IMR-90 (cell line): ENCODE measurements around the gene CNPY3. TPM values are rescaled to one million over a fixed set of nuclear protein-coding genes. Genes with fewer than 3 reads are reported as not detected.

ENCODE experiments used
- ATAC-seq: fragments of 200-7000 bp; cut with Tn5 transposase; 2 replicates; pipeline ENCODE4 v1.9.1; 2020; ENCODE audit warnings: low read depth, mild to moderate bottlenecking, moderate library complexity
- BruUV-seq: library from RNA; stranded (reverse); fragments of 400-500 nt; replicated peaks from 2 replicates; lab custom pipeline; 2021; lab: Mats Ljungman, UMichigan
- CTCF ChIA-PET: fragments of 300-600 bp; formaldehyde crosslinking; extraction: SDS; loops from one replicate; lab custom pipeline; 2021; ENCODE audit warnings: antibody characterized with exemption; lab: Yijun Ruan, JAX
- POLR2A ChIA-PET: fragments of 300-600 bp; sonication (Branson Sonifier 250); formaldehyde crosslinking; loops from one replicate; lab custom pipeline; 2022; ENCODE audit warnings: antibody characterized with exemption; ENCODE audit not compliant: unreplicated experiment; lab: Charles Lee
- DNase-seq: peaks from one replicate; pipeline ENCODE4 v3.0.0; 2013
- H2AFZ ChIP-seq: replicated peaks from 2 replicates; pipeline ENCODE3; 2013; ENCODE audit warnings: low read length, mild to moderate bottlenecking; ENCODE audit not compliant: poor library complexity
- H2AK5ac ChIP-seq: 2 replicates; pipeline ENCODE4 v1.6.1; 2013; ENCODE audit warnings: low read depth, low read length, inconsistent platforms
- H2AK9ac ChIP-seq: replicated peaks from 2 replicates; pipeline ENCODE3; 2013; ENCODE audit warnings: mild to moderate bottlenecking, low read depth, low read length, moderate library complexity; ENCODE audit not compliant: poor library complexity
- H2BK120ac ChIP-seq: 2 replicates; pipeline ENCODE4 v1.6.1; 2013; ENCODE audit warnings: low read depth, low read length, inconsistent platforms
- H2BK15ac ChIP-seq: 3 replicates; pipeline ENCODE4 v1.6.1; 2013; ENCODE audit warnings: low read depth, low read length, inconsistent platforms
- H2BK20ac ChIP-seq: 2 replicates; pipeline ENCODE4 v1.6.1; 2013; ENCODE audit warnings: low read depth, mild to moderate bottlenecking, inconsistent platforms, low read length, moderate library complexity
- H2BK5ac ChIP-seq: 2 replicates; pipeline ENCODE4 v1.6.1; 2013; ENCODE audit warnings: mild to moderate bottlenecking, low read depth, low read length, inconsistent platforms; ENCODE audit not compliant: poor library complexity, severe bottlenecking
- H3K14ac ChIP-seq: replicated peaks from 2 replicates; pipeline ENCODE4 v1.6.1; 2013; ENCODE audit warnings: low read depth, low read length, inconsistent platforms
- H3K18ac ChIP-seq: 2 replicates; pipeline ENCODE4 v1.6.1; 2013; ENCODE audit warnings: low read depth, low read length, control low read depth
- H3K23ac ChIP-seq: 2 replicates; pipeline ENCODE4 v1.6.1; 2013; ENCODE audit warnings: low read depth, low read length, inconsistent platforms
- H3K27ac ChIP-seq: 2 replicates; pipeline ENCODE4 v1.5.1; 2013; ENCODE audit warnings: mild to moderate bottlenecking, control low read depth, low read length; ENCODE audit not compliant: insufficient read depth
- H3K27me3 ChIP-seq: 2 replicates; pipeline ENCODE4 v1.6.1; 2013; ENCODE audit warnings: low read length; ENCODE audit not compliant: control insufficient read depth, insufficient read depth
- H3K36me3 ChIP-seq: 2 replicates; pipeline ENCODE4 v1.6.1; 2013; ENCODE audit warnings: low read length, mixed read lengths; ENCODE audit not compliant: control insufficient read depth, insufficient read depth
- H3K4ac ChIP-seq: 2 replicates; pipeline ENCODE4 v1.6.1; 2013; ENCODE audit warnings: low read depth, low read length, inconsistent platforms
- H3K4me1 ChIP-seq: 2 replicates; pipeline ENCODE4 v1.6.1; 2013; ENCODE audit warnings: low read length, mixed read lengths; ENCODE audit not compliant: control insufficient read depth, insufficient read depth
- H3K4me2 ChIP-seq: 2 replicates; pipeline ENCODE4 v1.6.1; 2013; ENCODE audit warnings: low read depth, mild to moderate bottlenecking, control low read depth, low read length, moderate library complexity
- H3K4me3 ChIP-seq: 2 replicates; pipeline ENCODE4 v1.5.1; 2013; ENCODE audit warnings: low read depth, mild to moderate bottlenecking, control low read depth, low read length, moderate library complexity; ENCODE audit not compliant: insufficient read depth
- H3K56ac ChIP-seq: 2 replicates; pipeline ENCODE4 v1.6.1; 2013; ENCODE audit warnings: low read length, inconsistent platforms; ENCODE audit not compliant: insufficient read depth; ENCODE audit errors: extremely low read depth
- H3K79me1 ChIP-seq, 2 experiments: 2 replicates each; pipeline ENCODE4 v1.6.1; 2013; ENCODE audit warnings: low read length in 2 of 2, inconsistent platforms in 1 of 2, low read depth in 1 of 2
- H3K9ac ChIP-seq: 2 replicates; pipeline ENCODE4 v1.6.1; 2013; ENCODE audit warnings: low read depth, low read length, control low read depth
- H3K9me1 ChIP-seq: 2 replicates; pipeline ENCODE4 v1.6.1; 2013; ENCODE audit warnings: low read length, inconsistent platforms; ENCODE audit not compliant: insufficient read depth
- H3K9me3 ChIP-seq: 2 replicates; pipeline ENCODE4 v1.6.1; 2013; ENCODE audit warnings: low read length; ENCODE audit not compliant: control insufficient read depth, insufficient read depth
- H4K20me1 ChIP-seq: 2 replicates; pipeline ENCODE4 v1.6.1; 2013; ENCODE audit warnings: low read length, inconsistent platforms; ENCODE audit not compliant: insufficient read depth
- H4K5ac ChIP-seq: 2 replicates; pipeline ENCODE4 v1.6.1; 2013; ENCODE audit warnings: mild to moderate bottlenecking, low read depth, low read length, control low read depth
- H4K8ac ChIP-seq, 2 experiments: 2 replicates each; pipeline ENCODE4 v1.6.1; 2013; ENCODE audit warnings: low read depth in 2 of 2, low read length in 2 of 2, control low read depth in 1 of 2, inconsistent platforms in 1 of 2
- H4K91ac ChIP-seq: 2 replicates; pipeline ENCODE4 v1.6.1; 2013; ENCODE audit warnings: low read depth, low read length, inconsistent platforms; ENCODE audit not compliant: insufficient read depth
- RAD21 ChIP-seq: IDR thresholded peaks from 2 replicates; pipeline ENCODE4 v1.6.1; 2012; ENCODE audit warnings: low read length, improper control_type of control experiment
- RFX5 ChIP-seq: IDR thresholded peaks from 2 replicates; pipeline ENCODE4 v1.8.0; 2012; ENCODE audit warnings: low read depth, mild to moderate bottlenecking, low read length, moderate library complexity
- WGBS, 2 experiments: methylation state at CpG; one replicate each; pipeline versions ENCODE4 v1.1.5 to v1.1.7; 2013; ENCODE audit warnings: missing lambda C conversion rate in 2 of 2; ENCODE audit not compliant: insufficient read length in 1 of 2; ENCODE audit errors: extremely low coverage in 2 of 2; 5-methylcytosine and 5-hydroxymethylcytosine counted together
- dilution Hi-C: fragments of 300-500 bp; cut with HindIII; formaldehyde crosslinking; loops from one replicate; pipeline ENCODE4 v1.14.3; 2018; ENCODE audit warnings: low sequenced_read_pairs; ENCODE audit not compliant: unreplicated experiment
- in situ Hi-C: fragments of 300-500 bp; cut with MboI; formaldehyde crosslinking; loops from 3 replicates; pipeline ENCODE4 v1.14.3; 2019; ENCODE audit warnings: low sequenced_read_pairs, inconsistent platforms, mixed read lengths
- intact Hi-C: fragments of 100-400 bp; cut with micrococcal nuclease; formaldehyde crosslinking; loops from 2 replicates; pipeline ENCODE4 v1.10.0; 2022
- polyA plus RNA-seq, 3 experiments: library from polyadenylated mRNA; depleted of rRNA; stranded (reverse); fragments of >200 nt; gene quantifications; 2 replicates each; pipeline ENCODE4 v1.2.3, GENCODE V29; 2012; ENCODE audit warnings: low replicate concordance in 1 of 3
- total RNA-seq: library from RNA; depleted of rRNA; stranded (reverse); fragments of >200 nt; gene quantifications from 2 replicates; pipeline ENCODE4 v1.2.3, GENCODE V29; 2012

The CNPY3 gene
- total and polyA plus RNA-seq, 2 of the 4 experiments (the other 2 are of a cell fraction): 13.3 to 39.2 TPM

GRCh38 chr6:42923666-42924065 is 5.6 kb upstream of the CNPY3 start:
- Histone ChIP-seq H3K27ac (no peak overlapping the region), H4K8ac (no peak overlapping the region), H4K20me1 (no peaks in the 10 kb centered on the region), H4K91ac (no peak overlapping the region), H2AK5ac (no peak overlapping the region), H3K4me1 (peaks cover 4% of the 10 kb centered on the region; the same call in 1 of the 2 replicates), H2BK15ac (no peak overlapping the region), H3K9me1 (no peaks in the 10 kb centered on the region), H3K4me3 (no peak overlapping the region), H3K27me3 (no peaks in the 10 kb centered on the region), H4K5ac (no peak overlapping the region), H3K23ac (no peak overlapping the region), H2BK120ac (no peak overlapping the region), H2BK5ac (no peak overlapping the region), H2AFZ (no peak overlapping the region), H3K14ac (no peak overlapping the region), H3K36me3 (no peaks in the 10 kb centered on the region), H3K4me2 (no peak overlapping the region), H3K18ac (no peak overlapping the region), H3K56ac (no peak overlapping the region), H2BK20ac (no peak overlapping the region), H2AK9ac (no peak overlapping the region), H3K9me3 (no peaks in the 10 kb centered on the region), H3K79me1 (no peaks in the 10 kb centered on the region; a peak in 1 of 4 replicates), H3K4ac (no peak overlapping the region), H3K9ac (no peak overlapping the region)
- ChIA-PET CTCF (no interaction called here), POLR2A (no interaction called here)
- in situ Hi-C loops (no loop called here), dilution Hi-C loops (no loop called here), intact Hi-C loops (no loop called here)
- no CpG with 5 or more reads among the region's 2 CpGs for WGBS, 2 experiments
- no peak for ATAC-seq
- TF ChIP-seq RFX5: no peak
- no peak for TF ChIP-seq RAD21
- no peak for DNase-seq
- no TSS peak for BruUV-seq
